Small intestine (tissue), 7 donors: ENCODE measurements around the gene ADD2. TPM values are rescaled to one million over a fixed set of nuclear protein-coding genes. Genes with fewer than 3 reads are reported as not detected.
"Not testable (repeated sequence)": the region's sequence is repeated elsewhere in the genome, so short reads cannot be mapped to it uniquely, and the experiment has no call there.

Experiments
- DNase-seq, 2 donors: peaks; one replicate each; pipeline versions ENCODE4 v3.0.0 to v3.0.0-alpha.2; 2013
- FAIRE-seq: peaks from 2 replicates; lab custom pipeline; 2012; peaks lifted over from hg19 to GRCh38; lab: Jason Lieb, UNC
- H3K27ac ChIP-seq, 3 donors: one replicate each; pipeline ENCODE4 v1.5.1; 2013; ENCODE audit warnings: low read length in 2 of 3, mild to moderate bottlenecking in 2 of 3, control low read depth in 1 of 3, inconsistent platforms in 1 of 3, low read depth in 1 of 3, moderate library complexity in 1 of 3
- H3K27me3 ChIP-seq, 3 donors: one replicate each; pipeline ENCODE4 v1.6.1; 2013; ENCODE audit warnings: low read length in 3 of 3, inconsistent platforms in 1 of 3; ENCODE audit not compliant: control insufficient read depth in 3 of 3, insufficient read depth in 3 of 3
- H3K36me3 ChIP-seq, 3 donors: one replicate each; pipeline ENCODE4 v1.6.1; 2013; ENCODE audit warnings: low read length in 3 of 3, inconsistent platforms in 1 of 3, low read depth in 1 of 3, mild to moderate bottlenecking in 1 of 3, moderate library complexity in 1 of 3; ENCODE audit not compliant: control insufficient read depth in 3 of 3, insufficient read depth in 2 of 3
- H3K4me1 ChIP-seq, 3 donors: one replicate each; pipeline ENCODE4 v1.6.1; 2013; ENCODE audit warnings: low read length in 2 of 3, inconsistent platforms in 1 of 3, low read depth in 1 of 3, mild to moderate bottlenecking in 1 of 3, moderate library complexity in 1 of 3; ENCODE audit not compliant: control insufficient read depth in 3 of 3, insufficient read depth in 2 of 3
- H3K4me3 ChIP-seq, 3 donors: one replicate each; pipeline ENCODE4 v1.5.1; 2013; ENCODE audit warnings: low read length in 3 of 3, control low read depth in 1 of 3, inconsistent platforms in 1 of 3, low read depth in 1 of 3, mild to moderate bottlenecking in 1 of 3, moderate library complexity in 1 of 3
- H3K9me3 ChIP-seq, 2 donors: one replicate each; pipeline ENCODE4 v1.6.1; 2013; ENCODE audit warnings: low read depth in 1 of 2, low read length in 1 of 2; ENCODE audit not compliant: control insufficient read depth in 2 of 2, insufficient read depth in 1 of 2
- WGBS, 3 donors: extraction: QIAGEN DNeasy Blood & Tissue Kit; methylation state at CpG; one replicate each; pipeline ENCODE4 v1.1.7; 2013; 5-methylcytosine and 5-hydroxymethylcytosine counted together
- polyA plus RNA-seq, 4 donors: library from polyadenylated mRNA; stranded (reverse) in 3 of 4; unstranded in 1 of 4; fragments of 200-250 nt in 3 of 4; fragments of 120-200 nt in 1 of 4; gene quantifications; one replicate each; pipeline versions ENCODE4 v1.2.1 to v1.2.3, GENCODE V29; 2013
- donor health status: healthy with polysubstance abuse.
- donor health status: control.
- donor health status: control.
- donor health status: Bipolar disorder and iron deficiency.
- donor health status: healthy.

The ADD2 gene
- polyA plus RNA-seq, 4 donors, result under 0.01 to 1.7 (median 0.25) TPM; not detected in 1

GRCh38 chr2:70806620-70807019 is 38.6 kb upstream of the ADD2 start:
- H3K27ac ChIP-seq, result no peak overlapping the region
- H3K4me3 ChIP-seq, result no peak overlapping the region
- FAIRE-seq (no peak), DNase-seq (no peak)
- no peaks in the 10 kb centered on the region for H3K36me3 ChIP-seq
- 42 to 58% (median 45%) methylated on average over 6 of the region's 6 CpGs for WGBS, 3 donors
- no peaks in the 10 kb centered on the region for H3K27me3 ChIP-seq
- no peaks in the 10 kb centered on the region for H3K9me3 ChIP-seq
- H3K4me1 ChIP-seq, result no peaks in the 10 kb centered on the region

- WGBS, 3 donors, result 63 to 78% (median 69%) methylated on average over 5 of the region's 5 CpGs
- no peak for FAIRE-seq
- H3K27ac ChIP-seq, result no peak overlapping the region
- no peaks in the 10 kb centered on the region for H3K9me3 ChIP-seq
- no peaks in the 10 kb centered on the region for H3K4me1 ChIP-seq
- no peaks in the 10 kb centered on the region for H3K27me3 ChIP-seq
- no peak for DNase-seq
- no peak overlapping the region for H3K4me3 ChIP-seq
- H3K36me3 ChIP-seq, result no peaks in the 10 kb centered on the region
Measured at GRCh38 chr2:70806013-70806412, 38.0 kb upstream of the ADD2 start.

- Histone ChIP-seq H3K4me1 (no peaks in the 10 kb centered on the region), H3K4me3 (no peak overlapping the region), H3K27ac (no peak overlapping the region), H3K36me3 (no peaks in the 10 kb centered on the region), H3K27me3 (peaks cover 0 to 3% (median 0%) of the 10 kb centered on the region in 3 donors), H3K9me3 (no peaks in the 10 kb centered on the region)
- WGBS, 3 donors, result 65 to 72% (median 67%) methylated on average over 10 of the region's 10 CpGs
- no peak for FAIRE-seq
- DNase-seq, result no peak
Measured at GRCh38 chr2:70801607-70802263, 33.7 kb upstream of the ADD2 start.

- peaks cover 0 to 8% (median 0%) of the 10 kb centered on the region in 3 donors for H3K27me3 ChIP-seq
- DNase-seq (no peak), FAIRE-seq (no peak)
- H3K36me3 ChIP-seq, result no peaks in the 10 kb centered on the region
- H3K4me3 ChIP-seq, result no peak overlapping the region
- H3K9me3 ChIP-seq, result no peaks in the 10 kb centered on the region
- no peak overlapping the region for H3K27ac ChIP-seq
- no peaks in the 10 kb centered on the region for H3K4me1 ChIP-seq
- 83 to 96% (median 89%) methylated on average over 2 of the region's 2 CpGs for WGBS, 3 donors
Measured at GRCh38 chr2:70799706-70800105, 31.7 kb upstream of the ADD2 start.

- not testable (repeated sequence) for H3K36me3 ChIP-seq, DNase-seq, H3K4me1 ChIP-seq, H3K27ac ChIP-seq, H3K9me3 ChIP-seq, FAIRE-seq, H3K4me3 ChIP-seq
- H3K27me3 ChIP-seq, result peaks cover 0 to 18% (median 6%) of the 10 kb centered on the region in 3 donors
- 72 to 81% (median 79%) methylated on average over 3 of the region's 3 CpGs for WGBS, 3 donors
Measured at GRCh38 chr2:70797996-70798395, 30.0 kb upstream of the ADD2 start.

- H3K9me3 ChIP-seq, result no peaks in the 10 kb centered on the region
- no peaks in the 10 kb centered on the region for H3K36me3 ChIP-seq
- H3K27ac ChIP-seq, result no peak overlapping the region
- WGBS, 3 donors, result 49 to 57% (median 56%) methylated on average over 2 of the region's 2 CpGs
- no peaks in the 10 kb centered on the region for H3K4me1 ChIP-seq
- H3K4me3 ChIP-seq, result no peak overlapping the region
- H3K27me3 ChIP-seq, result peaks cover 0 to 21% (median 6%) of the 10 kb centered on the region in 3 donors
- FAIRE-seq (no peak), DNase-seq (no peak)
Measured at GRCh38 chr2:70797506-70797905, 29.5 kb upstream of the ADD2 start.

GRCh38 chr2:70796262-70796661 is 28.3 kb upstream of the ADD2 start:
- no peaks in the 10 kb centered on the region for H3K4me1 ChIP-seq
- H3K9me3 ChIP-seq, result no peaks in the 10 kb centered on the region
- no peak overlapping the region for H3K27ac ChIP-seq
- 72 to 83% (median 79%) methylated on average over 1 of the region's 1 CpG for WGBS, 3 donors
- DNase-seq, result no peak
- H3K27me3 ChIP-seq, result peaks cover 0 to 30% (median 11%) of the 10 kb centered on the region in 3 donors
- H3K4me3 ChIP-seq, result no peak overlapping the region
- no peaks in the 10 kb centered on the region for H3K36me3 ChIP-seq
- FAIRE-seq, result no peak

GRCh38 chr2:70795164-70795995 is 27.4 kb upstream of the ADD2 start:
- H3K4me3 ChIP-seq, result no peak overlapping the region
- peaks cover 4 to 36% (median 11%) of the 10 kb centered on the region in 3 donors for H3K27me3 ChIP-seq
- FAIRE-seq (no peak), DNase-seq (no peak)
- WGBS, 3 donors, result 63 to 72% (median 70%) methylated on average over 4 of the region's 4 CpGs
- H3K27ac ChIP-seq, result no peak overlapping the region
- no peaks in the 10 kb centered on the region for H3K36me3 ChIP-seq
- H3K9me3 ChIP-seq, result no peaks in the 10 kb centered on the region
- H3K4me1 ChIP-seq, result no peaks in the 10 kb centered on the region
